Caco-2 (cell line): ENCODE measurements around the gene EXOSC10. TPM values are rescaled to one million over a fixed set of nuclear protein-coding genes. Genes with fewer than 3 reads are reported as not detected.

Experiments used
- BruUV-seq: library from RNA; stranded (reverse); fragments of 400-500 nt; replicated peaks from 2 replicates; lab custom pipeline; 2021; lab: Mats Ljungman, UMichigan
- CTCF ChIA-PET: fragments of 300-600 bp; sonication (Branson Sonifier 250); formaldehyde crosslinking; loops from one replicate; lab custom pipeline; 2022; ENCODE audit warnings: antibody characterized with exemption; lab: Charles Lee
- POLR2A ChIA-PET: fragments of 300-600 bp; sonication (Branson Sonifier 250); formaldehyde crosslinking; loops from one replicate; lab custom pipeline; 2022; ENCODE audit warnings: antibody characterized with exemption; lab: Charles Lee
- DNase-seq, 2 experiments: peaks; one replicate each; pipeline versions ENCODE4 v3.0.0 to v3.0.0-alpha.2; 2020 to 2022
- H3K27me3 ChIP-seq: replicated peaks from 2 replicates; pipeline ENCODE4 v1.6.0; 2011; ENCODE audit warnings: low read length; ENCODE audit not compliant: control insufficient read depth, insufficient read depth
- H3K36me3 ChIP-seq: 2 replicates; pipeline ENCODE4 v1.5.1; 2011; ENCODE audit warnings: low read length; ENCODE audit not compliant: control insufficient read depth, insufficient read depth
- H3K4me1 ChIP-seq: fragments of 250-450 bp; sonication (Bioruptor Pico); 2 replicates; pipeline ENCODE4 v1.5.1; 2020; ENCODE audit warnings: mild to moderate bottlenecking
- H3K4me3 ChIP-seq: 2 replicates; pipeline ENCODE4 v1.5.1; 2011; ENCODE audit warnings: low read depth, mild to moderate bottlenecking, control low read depth, low read length
- H3K9me3 ChIP-seq: fragments of 250-450 bp; sonication (Bioruptor Pico); 2 replicates; pipeline ENCODE4 v1.5.1; 2020; ENCODE audit warnings: mild to moderate bottlenecking, moderate library complexity
- H3K27ac Mint-ChIP-seq: one replicate; pipeline ENCODE4 v1.8.0; 2022; ENCODE audit warnings: mixed read lengths; ENCODE audit not compliant: unreplicated experiment
- H3K27me3 Mint-ChIP-seq: one replicate; pipeline ENCODE4 v1.8.0; 2022; ENCODE audit warnings: mixed read lengths; ENCODE audit not compliant: insufficient read depth, unreplicated experiment
- H3K36me3 Mint-ChIP-seq: one replicate; pipeline ENCODE4 v1.8.0; 2022; ENCODE audit warnings: mild to moderate bottlenecking, mixed read lengths; ENCODE audit not compliant: insufficient read depth, unreplicated experiment
- H3K4me1 Mint-ChIP-seq: one replicate; pipeline ENCODE4 v1.8.0; 2022; ENCODE audit warnings: low read depth, mixed read lengths; ENCODE audit not compliant: unreplicated experiment
- H3K4me3 Mint-ChIP-seq: one replicate; pipeline ENCODE4 v1.8.0; 2022; ENCODE audit warnings: mild to moderate bottlenecking, moderate library complexity, mixed read lengths; ENCODE audit not compliant: unreplicated experiment
- H3K9me3 Mint-ChIP-seq: one replicate; pipeline ENCODE4 v1.8.0; 2022; ENCODE audit warnings: mixed read lengths; ENCODE audit not compliant: unreplicated experiment
- CTCF ChIP-seq, 2 experiments: fragments of 200-600 bp in 1 of 2; IDR thresholded peaks; 1 replicate in 1 of 2; 2 replicates in 1 of 2; pipeline versions ENCODE4 v1.5.1 to v1.8.0; 2011 to 2022; ENCODE audit warnings: antibody characterized with exemption in 1 of 2, control low read depth in 1 of 2, inconsistent platforms in 1 of 2, low read depth in 1 of 2, low read length in 1 of 2, mild to moderate bottlenecking in 1 of 2, moderate library complexity in 1 of 2; ENCODE audit not compliant: insufficient read depth in 1 of 2, severe bottlenecking in 1 of 2, unreplicated experiment in 1 of 2
- intact Hi-C: fragments of 100-400 bp; cut with micrococcal nuclease; formaldehyde crosslinking; loops from one replicate; pipeline ENCODE4 v1.10.0; 2022; ENCODE audit not compliant: unreplicated experiment
- total RNA-seq: library from RNA; stranded (reverse); gene quantifications from 2 replicates; pipeline ENCODE4 v1.2.3, GENCODE V29; 2022

Gene EXOSC10
- total RNA-seq, 1 experiment from 2014 or later: 83.7 TPM

- H3K4me1 Mint-ChIP-seq: no peaks in the 10 kb centered on the region
- DNase-seq: no peak
- intact Hi-C loops: no loop called here
- no peak overlapping the region for H3K27ac Mint-ChIP-seq
- H3K27me3 Mint-ChIP-seq: no peaks in the 10 kb centered on the region
- no peaks in the 10 kb centered on the region for H3K9me3 ChIP-seq
- no TSS peak for BruUV-seq
- ChIA-PET CTCF (no interaction called here), POLR2A (no interaction called here)
- H3K36me3 ChIP-seq: peaks cover 2% of the 10 kb centered on the region
- H3K27me3 ChIP-seq: no peaks in the 10 kb centered on the region
- H3K4me3 Mint-ChIP-seq: no peak overlapping the region
- H3K9me3 Mint-ChIP-seq: no peaks in the 10 kb centered on the region
- H3K4me3 ChIP-seq: no peak overlapping the region
- H3K4me1 ChIP-seq: no peaks in the 10 kb centered on the region
- peaks cover 74% of the 10 kb centered on the region for H3K36me3 Mint-ChIP-seq
- no peak for TF ChIP-seq CTCF (IDR thresholded peaks at IDR 0.05; ENCODE audit: insufficient read depth in 1 of 2, low read depth in 1 of 2, low read length in 1 of 2, severe bottlenecking in 1 of 2, unreplicated experiment in 1 of 2)
These were observed 72.4 kb downstream of the EXOSC10 start for GRCh38 chr1:11027316-11027715.

DNA sequence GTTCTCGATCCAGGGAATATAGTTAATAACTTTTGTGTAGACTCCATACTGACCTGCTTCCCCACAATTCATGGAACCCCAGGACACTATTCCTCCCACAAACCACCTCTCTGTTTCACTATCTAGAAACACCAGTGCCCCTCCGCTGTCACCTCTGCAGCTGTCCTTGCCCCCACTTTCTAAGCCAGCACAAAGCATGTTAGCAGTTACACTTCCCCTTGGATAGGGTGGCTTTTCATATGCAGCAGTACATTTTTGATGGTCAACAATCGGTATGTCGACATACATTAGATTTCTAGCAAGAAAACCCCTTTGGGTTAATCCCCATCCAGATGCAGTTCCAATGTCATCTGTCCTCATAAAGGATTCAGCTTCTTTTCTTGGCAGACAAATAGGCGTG, 72.8 kb downstream of the EXOSC10 start:
- Mint-ChIP-seq H3K27me3 (no peaks in the 10 kb centered on the region), H3K4me1 (no peaks in the 10 kb centered on the region), H3K4me3 (no peak overlapping the region), H3K9me3 (no peaks in the 10 kb centered on the region), H3K27ac (no peak overlapping the region), H3K36me3 (peaks cover 78% of the 10 kb centered on the region)
- no peaks in the 10 kb centered on the region for H3K9me3 ChIP-seq
- TF ChIP-seq CTCF (IDR thresholded peaks at IDR 0.05; ENCODE audit: insufficient read depth in 1 of 2, low read depth in 1 of 2, low read length in 1 of 2, severe bottlenecking in 1 of 2, unreplicated experiment in 1 of 2): no peak
- no peaks in the 10 kb centered on the region for H3K27me3 ChIP-seq
- no peak overlapping the region for H3K4me3 ChIP-seq
- DNase-seq: no peak
- intact Hi-C loops: no loop called here
- H3K36me3 ChIP-seq: peaks cover 2% of the 10 kb centered on the region
- H3K4me1 ChIP-seq: no peaks in the 10 kb centered on the region
- BruUV-seq: no TSS peak
- POLR2A ChIA-PET: no interaction called here
- CTCF ChIA-PET: no interaction called here

- Mint-ChIP-seq H3K4me1 (no peaks in the 10 kb centered on the region), H3K27ac (no peak overlapping the region)
- CTCF ChIA-PET: no interaction called here
These were observed 73.6 kb downstream of the EXOSC10 start for GRCh38 chr1:11026052-11026451.

More at GRCh38 chr1:11026052-11026451, 73.6 kb downstream of the EXOSC10 start:
- H3K36me3 ChIP-seq: peaks cover 2% of the 10 kb centered on the region
- no peak for TF ChIP-seq CTCF (IDR thresholded peaks at IDR 0.05; ENCODE audit: insufficient read depth in 1 of 2, low read depth in 1 of 2, low read length in 1 of 2, severe bottlenecking in 1 of 2, unreplicated experiment in 1 of 2)
- H3K27me3 Mint-ChIP-seq: no peaks in the 10 kb centered on the region
- H3K36me3 Mint-ChIP-seq: peaks cover 84% of the 10 kb centered on the region
- H3K4me3 ChIP-seq: no peak overlapping the region
- DNase-seq: no peak
- H3K27me3 ChIP-seq: no peaks in the 10 kb centered on the region
- H3K9me3 ChIP-seq: no peaks in the 10 kb centered on the region
- H3K4me3 Mint-ChIP-seq: no peak overlapping the region
- no peaks in the 10 kb centered on the region for H3K4me1 ChIP-seq
- intact Hi-C loops: no loop called here
- BruUV-seq: no TSS peak
- POLR2A ChIA-PET: no interaction called here
- H3K9me3 Mint-ChIP-seq: no peaks in the 10 kb centered on the region
